HG02798 (cell line): Measurements from ENCODE around the gene SH3TC2.

Experiments used
- ATAC-seq: cut with Tn5 transposase; IDR thresholded peaks from one replicate; pipeline ENCODE4 v1.9.1; 2021; ENCODE audit warnings: mild to moderate bottlenecking; ENCODE audit not compliant: unreplicated experiment, poor library complexity

Gene SH3TC2

DNA sequence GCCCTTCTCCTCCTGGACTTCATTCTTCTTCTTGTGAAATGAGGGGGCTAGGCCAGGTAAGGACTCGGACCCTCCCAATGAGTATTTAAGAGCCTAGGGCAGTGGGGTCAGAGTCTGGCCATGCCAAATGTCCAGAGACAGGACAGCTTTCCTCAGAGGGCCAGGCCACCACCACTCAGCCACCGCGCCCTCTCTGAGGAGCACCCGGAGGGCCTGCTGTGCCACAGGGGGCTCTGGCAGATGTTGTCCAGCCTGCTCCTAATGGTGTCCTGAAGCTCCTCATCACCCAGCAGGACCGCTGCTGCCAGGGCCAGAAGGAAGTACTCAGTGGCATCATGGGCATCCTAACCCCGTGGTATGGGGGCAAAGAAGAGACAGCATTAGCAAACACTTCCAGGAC is 58.3 kb downstream of the SH3TC2 start:
- ATAC-seq: no peak

DNA sequence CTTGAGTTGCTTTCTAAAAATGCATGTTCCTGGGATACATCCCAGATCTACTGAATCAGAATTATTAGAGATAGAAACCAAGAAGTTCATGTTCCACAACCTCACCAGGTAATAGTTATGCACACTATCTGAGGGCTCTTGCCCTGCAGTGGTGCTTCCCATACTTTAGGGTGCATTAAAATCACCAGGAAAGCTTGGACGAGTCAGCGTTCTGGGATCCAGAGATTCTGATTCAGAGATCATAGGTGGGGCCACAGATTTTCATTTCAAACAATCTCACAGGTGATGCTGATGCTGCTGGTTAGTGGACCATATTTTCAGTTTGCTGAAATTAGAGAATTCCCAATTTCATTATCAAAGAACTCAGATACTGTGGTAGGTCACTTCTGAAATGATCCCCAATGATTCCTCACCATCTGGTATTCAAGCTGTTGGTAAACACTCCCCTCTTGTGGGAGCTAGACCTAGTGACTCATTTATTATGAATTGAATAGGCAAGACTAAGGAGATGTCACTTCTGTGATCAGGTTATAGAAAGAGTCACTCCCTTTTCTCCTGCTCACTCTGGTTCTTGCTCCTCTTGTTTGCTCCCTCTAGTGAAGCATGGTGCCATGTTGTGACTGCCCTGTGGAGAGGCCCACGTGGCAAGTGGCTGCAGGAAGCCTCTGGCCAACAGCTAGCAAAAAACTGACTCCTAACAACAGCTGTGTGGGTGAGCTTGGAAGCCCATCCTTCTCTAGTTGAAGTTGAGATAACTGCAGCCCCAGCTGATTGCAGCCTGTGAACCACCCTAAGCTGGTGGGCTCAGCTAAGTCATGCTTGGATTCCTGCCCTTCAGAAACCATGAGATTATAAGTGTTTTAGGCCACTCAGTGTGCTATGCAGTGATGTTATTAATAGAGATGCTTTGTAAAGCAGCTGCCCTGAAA is 59.8 kb downstream of the SH3TC2 start:
- ATAC-seq: no peak

GRCh38 chr5:149002053-149002452 is 60.8 kb downstream of the SH3TC2 start:
- ATAC-seq: no peak

DNA sequence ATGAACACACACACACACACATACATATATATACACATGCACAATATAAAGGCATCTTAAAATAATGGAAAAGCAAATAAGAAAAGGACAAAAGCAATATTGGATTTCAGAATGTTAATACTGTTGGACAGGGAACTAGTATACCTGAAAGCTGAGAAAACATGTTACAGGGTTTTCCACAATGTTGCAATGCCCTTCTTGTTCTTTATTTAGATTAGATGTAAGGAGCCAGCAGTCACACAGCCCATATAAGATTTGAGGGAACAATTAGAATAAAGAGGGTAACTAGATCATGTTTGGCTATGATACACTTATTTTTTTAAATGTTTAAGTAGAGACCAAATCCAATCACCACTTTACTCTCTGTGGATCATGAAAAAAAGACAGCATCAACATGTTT is 61.7 kb downstream of the SH3TC2 start:
- ATAC-seq: no peak

GRCh38 chr5:148999741-149000140 is 63.1 kb downstream of the SH3TC2 start:
- ATAC-seq: no peak

GRCh38 chr5:148998174-148998797 is 64.6 kb downstream of the SH3TC2 start:
- peak; percentile 69 for ATAC-seq

DNA sequence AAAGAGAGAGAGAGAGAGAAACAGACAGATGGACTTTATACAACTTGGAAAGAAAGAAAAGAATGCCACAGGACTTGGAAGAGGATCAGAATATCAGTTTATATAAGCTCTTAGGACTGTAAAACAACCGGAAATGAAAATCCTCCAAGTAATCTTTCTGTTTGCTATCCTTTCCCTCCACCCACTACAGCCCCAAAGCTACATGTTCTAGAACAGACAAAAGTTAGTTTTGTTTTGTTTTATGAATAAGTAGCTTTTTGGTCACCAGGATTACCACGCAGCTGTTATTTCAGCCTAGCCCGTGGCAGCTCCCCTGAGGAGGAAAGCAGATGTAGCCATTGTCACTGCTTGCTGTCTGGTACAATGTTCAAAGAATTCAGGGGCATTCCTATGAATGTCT is 66.6 kb downstream of the SH3TC2 start:
- no peak for ATAC-seq

GRCh38 chr5:148995791-148996190 is 67.1 kb downstream of the SH3TC2 start:
- no peak for ATAC-seq

DNA sequence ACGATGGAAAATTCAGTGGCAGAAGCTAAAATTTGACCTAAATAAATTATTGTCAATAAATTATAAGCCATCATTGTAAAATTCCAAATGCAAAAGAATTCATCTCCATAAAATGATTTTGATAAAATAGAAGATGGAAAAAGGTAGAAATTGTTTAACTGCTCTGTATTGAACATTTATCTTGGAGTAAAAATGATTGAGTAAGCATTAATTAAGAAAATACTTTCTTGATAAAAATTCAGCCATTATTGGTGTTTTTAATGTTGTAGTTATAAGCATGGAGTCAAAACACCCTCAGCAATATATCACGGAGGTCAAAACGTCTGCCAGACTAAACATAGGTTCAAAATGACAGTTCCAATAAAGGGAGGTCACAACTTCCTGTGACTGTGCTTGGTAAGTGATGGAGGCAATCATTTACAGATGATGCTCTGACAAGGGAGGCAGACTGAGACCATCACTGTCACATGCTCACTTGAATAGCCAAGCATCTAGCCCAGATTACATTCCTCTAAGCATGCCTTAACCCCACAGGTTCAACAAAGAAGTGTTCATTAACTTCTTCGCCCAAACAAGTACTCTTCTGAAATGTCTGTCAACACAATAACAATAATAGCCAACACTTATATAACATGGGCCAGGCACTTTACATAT is 69.5 kb downstream of the SH3TC2 start:
- ATAC-seq: no peak

DNA sequence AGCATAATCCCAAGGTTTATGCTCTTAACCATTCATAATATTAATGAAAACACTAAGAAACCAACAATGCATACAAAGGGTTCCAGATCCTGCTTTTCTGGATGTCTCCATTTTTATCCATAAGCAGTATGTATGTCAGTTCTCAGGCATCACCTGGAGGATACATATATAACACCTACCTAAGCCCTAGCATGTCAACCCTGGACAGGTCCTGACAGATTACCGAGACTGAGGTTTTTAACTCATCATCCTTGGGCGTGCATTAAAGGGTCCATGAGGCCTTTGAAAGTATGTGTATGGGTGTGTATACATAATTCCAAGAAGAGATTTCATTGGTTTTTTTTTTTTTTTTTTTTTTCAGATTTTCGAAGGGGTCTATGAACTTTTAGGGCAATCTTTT is 70.6 kb downstream of the SH3TC2 start:
- no peak for ATAC-seq

DNA sequence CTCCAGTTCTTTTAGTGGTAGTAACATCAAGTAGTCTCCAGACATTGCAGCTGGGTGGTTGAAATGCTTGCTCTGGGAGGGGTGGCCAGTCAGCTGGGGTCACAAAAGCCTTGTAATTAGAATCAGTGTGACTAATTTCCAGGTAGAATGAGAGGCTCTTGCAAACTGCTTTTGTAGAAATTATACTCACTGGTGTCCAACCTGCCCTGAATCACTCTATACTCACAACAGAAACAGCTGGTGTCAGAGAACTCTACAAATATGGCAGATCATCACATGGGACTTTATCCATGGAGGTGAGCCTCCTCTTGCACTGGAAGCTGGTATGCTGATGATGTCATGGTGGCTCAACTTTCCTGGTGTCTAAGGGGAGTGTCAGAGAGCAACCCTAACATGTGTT is 71.3 kb downstream of the SH3TC2 start:
- ATAC-seq: no peak

GRCh38 chr5:148990817-148991216 is 72.0 kb downstream of the SH3TC2 start:
- ATAC-seq: no peak

DNA sequence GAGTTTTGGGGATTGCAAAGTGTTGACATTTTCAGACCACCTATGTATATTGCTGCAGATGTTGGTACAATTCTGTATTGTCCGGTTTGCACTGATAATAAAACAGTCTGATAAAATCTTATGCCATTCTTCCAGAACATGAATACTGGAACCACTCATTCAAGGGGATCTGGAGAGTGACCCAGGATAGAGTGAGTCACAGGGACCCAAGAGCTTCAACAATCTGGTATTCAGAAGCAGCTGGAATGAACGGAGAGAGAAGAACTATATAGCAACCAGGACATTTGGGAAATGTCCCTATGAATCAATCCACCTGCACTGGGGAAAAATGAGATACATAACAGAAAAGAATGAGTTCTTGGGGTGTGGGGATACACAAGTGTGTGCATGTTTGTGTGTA is 73.3 kb downstream of the SH3TC2 start:
- no peak for ATAC-seq

DNA sequence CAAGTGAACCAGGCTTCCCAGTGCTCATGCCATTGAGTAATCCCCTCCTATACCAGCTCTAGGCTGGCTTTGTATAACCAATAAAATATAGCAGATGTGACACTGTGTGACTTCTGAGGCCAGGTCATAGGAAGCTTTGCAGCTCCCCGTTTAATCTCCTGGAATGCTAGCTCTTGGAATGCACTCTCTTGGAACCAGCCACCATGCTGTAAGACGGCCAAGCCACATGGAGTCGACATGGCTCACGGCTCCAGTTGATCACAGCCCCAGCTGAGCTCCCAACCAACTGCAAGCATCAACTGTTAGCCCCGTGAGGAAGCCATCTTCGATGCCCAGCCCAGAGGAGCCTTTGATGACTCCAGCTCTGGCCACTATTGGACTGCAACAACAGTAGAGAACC is 74.5 kb downstream of the SH3TC2 start:
- ATAC-seq: no peak

GRCh38 chr5:148986636-148987035 is 76.2 kb downstream of the SH3TC2 start:
- ATAC-seq: no peak

- ATAC-seq: no peak
These were observed 78.5 kb downstream of the SH3TC2 start for GRCh38 chr5:148984345-148984744.

GRCh38 chr5:148981353-148981752 is 81.5 kb downstream of the SH3TC2 start:
- no peak for ATAC-seq

DNA sequence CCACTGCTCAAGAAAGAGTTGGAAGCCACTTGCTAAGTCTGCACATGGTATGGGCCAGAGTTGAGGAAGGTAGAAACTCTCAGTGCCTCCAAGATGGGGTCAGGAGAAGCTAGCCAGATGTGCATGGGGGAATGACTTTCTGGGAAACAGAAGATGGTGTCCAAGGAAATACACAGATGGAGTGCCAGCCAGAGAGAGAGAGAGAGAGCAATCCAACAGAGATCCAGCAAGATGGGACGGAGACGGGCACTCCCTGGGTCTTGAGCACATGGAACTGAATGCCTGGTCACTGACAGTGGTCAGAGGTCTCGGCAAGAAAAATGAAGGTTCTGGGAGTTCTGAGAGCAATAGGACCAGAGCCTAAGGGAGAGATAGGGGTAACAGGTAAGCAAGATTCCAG is 82.1 kb downstream of the SH3TC2 start:
- ATAC-seq: no peak

DNA sequence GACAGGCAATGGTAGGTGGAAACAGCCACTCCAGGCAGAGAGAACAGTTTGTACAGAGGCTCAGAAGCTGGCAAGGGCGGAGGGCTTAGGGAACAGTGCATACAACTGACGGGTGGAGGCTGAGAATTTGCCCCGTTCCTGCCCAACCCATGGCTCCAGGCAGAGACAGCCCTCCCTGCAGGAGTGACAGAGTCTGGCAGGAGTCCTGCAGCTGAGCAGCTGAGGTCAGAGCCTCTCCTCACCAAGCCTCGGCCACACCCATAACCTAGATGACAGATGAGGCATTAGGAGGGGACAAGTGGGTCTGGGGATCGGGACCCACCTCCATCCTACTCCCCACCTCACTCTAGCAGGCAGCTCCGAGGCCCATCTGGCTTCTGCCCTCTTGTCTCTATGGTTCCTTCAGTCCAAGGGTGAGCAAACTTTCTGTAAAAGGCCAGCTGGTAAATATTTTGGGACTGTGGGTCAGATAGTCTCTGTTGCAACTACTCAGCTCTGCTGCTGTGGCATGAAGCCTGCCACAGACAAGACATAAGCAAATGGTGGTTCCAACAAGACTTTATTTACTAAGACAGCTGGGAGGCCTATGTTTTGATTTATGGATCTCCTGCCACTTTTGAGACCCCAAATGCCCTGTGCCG is 83.7 kb downstream of the SH3TC2 start:
- ATAC-seq: no peak

GRCh38 chr5:148978370-148979082 is 84.3 kb downstream of the SH3TC2 start:
- ATAC-seq: no peak
